Sigmoid colon (tissue), 7 donors: ENCODE results near the gene SORCS2. TPM values are rescaled to one million over a fixed set of nuclear protein-coding genes. Genes with fewer than 3 reads are reported as not detected.

Experiments
- DNase-seq: peaks from one replicate; pipeline ENCODE4 v3.0.0-alpha.2; 2019
- H3K27ac ChIP-seq, 4 donors: fragments of 200-600 bp; sonication (generic); one replicate each; pipeline ENCODE4 v1.5.1; 2016 to 2019; ENCODE audit warnings: mild to moderate bottlenecking in 1 of 4
- H3K27me3 ChIP-seq, 3 donors: fragments of 200-600 bp; sonication (generic); one replicate each; pipeline ENCODE4 v1.5.1; 2019; ENCODE audit warnings: mild to moderate bottlenecking in 1 of 3
- H3K36me3 ChIP-seq, 4 donors: fragments of 200-600 bp; sonication (generic); one replicate each; pipeline ENCODE4 v1.5.1; 2016 to 2019
- H3K4me1 ChIP-seq, 4 donors: fragments of 200-600 bp; sonication (generic); one replicate each; pipeline ENCODE4 v1.5.1; 2017 to 2019
- H3K4me3 ChIP-seq, 4 donors: fragments of 200-600 bp; sonication (generic); one replicate each; pipeline ENCODE4 v1.5.1; 2017 to 2019; ENCODE audit warnings: mild to moderate bottlenecking in 2 of 4, moderate library complexity in 1 of 4
- H3K9me3 ChIP-seq, 4 donors: fragments of 200-600 bp in 3 of 4; sonication (generic) in 3 of 4; one replicate each; pipeline versions ENCODE4 v1.5.1 to v1.6.1; 2013 to 2019
- EP300 ChIP-seq, 4 donors: sonication (generic); formaldehyde crosslinking; IDR thresholded peaks; one replicate each; pipeline ENCODE4 v1.6.1; 2017; ENCODE audit warnings: antibody characterized with exemption in 4 of 4
- POLR2A ChIP-seq, 2 donors: fragments of 450-650 bp; IDR thresholded peaks; one replicate each; pipeline ENCODE4 v1.6.1; 2016; ENCODE audit warnings: antibody characterized with exemption in 2 of 2, mild to moderate bottlenecking in 2 of 2, moderate library complexity in 2 of 2
- POLR2AphosphoS5 ChIP-seq, 4 donors: sonication (generic); formaldehyde crosslinking; IDR thresholded peaks; one replicate each; pipeline ENCODE4 v1.6.1; 2017; ENCODE audit warnings: antibody characterized with exemption in 4 of 4
- WGBS, 2 donors: extraction: QIAGEN DNeasy Blood & Tissue Kit; methylation state at CpG; one replicate each; pipeline ENCODE4 v1.1.7; 2013; 5-methylcytosine and 5-hydroxymethylcytosine counted together
- intact Hi-C: fragments of 100-400 bp; cut with DNase I; formaldehyde crosslinking; loops from one replicate; pipeline ENCODE4 v1.15.1; 2023
- polyA plus RNA-seq, 3 donors: library from polyadenylated mRNA; stranded (reverse); fragments of 200-250 nt; gene quantifications; one replicate each; pipeline ENCODE4 v1.2.3, GENCODE V29; 2013
- total RNA-seq, 4 donors: library from RNA; depleted of rRNA; stranded (reverse); fragments of >200 nt; gene quantifications; one replicate each; pipeline ENCODE4 v1.1.0, GENCODE V29; 2016
- TF ChIP-seq, protein P1 (sequence below), 4 experiments: fragments of 450-650 bp in 3 of 4; fragments of 200-600 bp in 1 of 4; IDR thresholded peaks; one replicate each; pipeline ENCODE4 v1.5.1; 2016 to 2019; ENCODE audit warnings: antibody characterized with exemption in 4 of 4, mild to moderate bottlenecking in 3 of 4, moderate library complexity in 2 of 4
- donor health status: healthy with polysubstance abuse.
- donor health status: Bipolar disorder and iron deficiency.
- donor health status: healthy.

SORCS2 gene
- total and polyA plus RNA-seq, 7 donors = 1.8 to 6.4 (median 3.9) TPM; not detected in 2

DNA sequence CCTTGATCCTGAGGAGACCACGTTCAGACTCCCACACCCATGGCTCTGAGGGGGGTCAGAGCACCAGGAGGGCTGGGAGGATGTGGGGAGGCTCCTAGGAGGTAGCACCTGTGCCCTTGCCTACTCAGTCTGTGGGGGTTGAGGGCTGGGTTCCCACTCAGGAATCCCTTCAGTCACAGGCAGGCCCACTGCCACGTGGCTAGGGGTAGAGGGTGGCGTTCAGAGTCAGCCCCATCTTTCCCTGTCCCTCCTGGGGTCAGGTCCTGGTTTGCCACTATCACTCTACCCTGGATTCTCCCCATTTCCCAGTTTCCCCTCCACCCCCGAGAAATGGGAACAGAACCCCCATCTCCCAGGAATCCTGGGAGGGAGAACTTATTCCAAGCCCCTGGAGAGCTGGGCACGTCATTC is 131.1 kb downstream of the SORCS2 start:
- H3K9me3 ChIP-seq = peaks cover 0 to 11% (median 3%) of the 10 kb centered on the region in 4 donors
- intact Hi-C loops = no loop called here
- peaks cover 0 to 14% (median under 1%) of the 10 kb centered on the region in 4 donors for H3K4me1 ChIP-seq
- 53 to 77% methylated on average over 5 of the region's 5 CpGs for WGBS, 2 donors
- H3K4me3 ChIP-seq = no peak overlapping the region
- no peak overlapping the region for H3K27ac ChIP-seq
- TF ChIP-seq POLR2A (IDR thresholded peaks at IDR 0.05) = no peak
- no peaks in the 10 kb centered on the region for H3K27me3 ChIP-seq
- no peaks in the 10 kb centered on the region for H3K36me3 ChIP-seq
- no peak for DNase-seq

DNA sequence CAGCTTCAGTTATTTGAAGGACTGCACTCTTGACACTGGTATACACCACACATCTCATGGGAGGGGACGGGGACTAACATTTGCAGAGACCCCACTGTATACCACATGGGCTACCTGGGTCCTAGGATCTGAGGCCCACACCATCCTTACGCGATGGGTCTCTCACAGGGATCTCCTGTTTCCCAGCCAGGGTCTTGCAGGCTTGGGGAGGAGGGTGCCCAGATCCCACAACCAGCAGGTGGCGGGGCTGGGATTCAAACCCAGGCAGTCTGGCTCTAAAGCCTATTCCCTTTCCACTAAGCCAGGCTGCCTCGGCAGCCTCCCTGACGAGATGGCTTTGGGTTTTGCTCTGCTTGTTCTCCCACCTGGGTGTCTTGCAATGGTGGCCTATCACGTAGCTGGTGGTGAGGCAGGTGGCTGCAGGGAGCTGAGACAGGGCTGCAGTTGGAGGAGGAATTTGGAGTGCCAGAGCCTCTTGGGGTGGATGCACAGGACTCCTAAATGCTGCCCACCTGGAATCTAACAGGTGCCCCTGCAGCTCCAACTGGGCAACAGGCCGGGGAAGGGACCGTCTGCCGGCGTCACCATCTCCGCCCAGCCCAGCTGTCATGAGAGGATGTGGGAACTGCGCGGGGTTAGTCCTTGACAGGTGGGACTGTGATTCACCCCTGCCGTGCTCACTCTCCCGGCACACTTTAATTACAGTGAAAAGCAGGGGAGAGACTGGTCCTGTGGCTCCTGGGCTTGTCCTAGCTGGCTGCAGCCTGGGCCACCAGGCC is 131.7 kb downstream of the SORCS2 start:
- no peak for DNase-seq
- TF ChIP-seq POLR2A (IDR thresholded peaks at IDR 0.05) (no peak), POLR2AphosphoS5 (IDR thresholded peaks at IDR 0.05) (no peak), EP300 (IDR thresholded peaks at IDR 0.05) (no peak)
- TF ChIP-seq, protein P1, sequence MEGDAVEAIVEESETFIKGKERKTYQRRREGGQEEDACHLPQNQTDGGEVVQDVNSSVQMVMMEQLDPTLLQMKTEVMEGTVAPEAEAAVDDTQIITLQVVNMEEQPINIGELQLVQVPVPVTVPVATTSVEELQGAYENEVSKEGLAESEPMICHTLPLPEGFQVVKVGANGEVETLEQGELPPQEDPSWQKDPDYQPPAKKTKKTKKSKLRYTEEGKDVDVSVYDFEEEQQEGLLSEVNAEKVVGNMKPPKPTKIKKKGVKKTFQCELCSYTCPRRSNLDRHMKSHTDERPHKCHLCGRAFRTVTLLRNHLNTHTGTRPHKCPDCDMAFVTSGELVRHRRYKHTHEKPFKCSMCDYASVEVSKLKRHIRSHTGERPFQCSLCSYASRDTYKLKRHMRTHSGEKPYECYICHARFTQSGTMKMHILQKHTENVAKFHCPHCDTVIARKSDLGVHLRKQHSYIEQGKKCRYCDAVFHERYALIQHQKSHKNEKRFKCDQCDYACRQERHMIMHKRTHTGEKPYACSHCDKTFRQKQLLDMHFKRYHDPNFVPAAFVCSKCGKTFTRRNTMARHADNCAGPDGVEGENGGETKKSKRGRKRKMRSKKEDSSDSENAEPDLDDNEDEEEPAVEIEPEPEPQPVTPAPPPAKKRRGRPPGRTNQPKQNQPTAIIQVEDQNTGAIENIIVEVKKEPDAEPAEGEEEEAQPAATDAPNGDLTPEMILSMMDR (IDR thresholded peaks at IDR 0.05) = no peak
- intact Hi-C loops = no loop called here

DNA sequence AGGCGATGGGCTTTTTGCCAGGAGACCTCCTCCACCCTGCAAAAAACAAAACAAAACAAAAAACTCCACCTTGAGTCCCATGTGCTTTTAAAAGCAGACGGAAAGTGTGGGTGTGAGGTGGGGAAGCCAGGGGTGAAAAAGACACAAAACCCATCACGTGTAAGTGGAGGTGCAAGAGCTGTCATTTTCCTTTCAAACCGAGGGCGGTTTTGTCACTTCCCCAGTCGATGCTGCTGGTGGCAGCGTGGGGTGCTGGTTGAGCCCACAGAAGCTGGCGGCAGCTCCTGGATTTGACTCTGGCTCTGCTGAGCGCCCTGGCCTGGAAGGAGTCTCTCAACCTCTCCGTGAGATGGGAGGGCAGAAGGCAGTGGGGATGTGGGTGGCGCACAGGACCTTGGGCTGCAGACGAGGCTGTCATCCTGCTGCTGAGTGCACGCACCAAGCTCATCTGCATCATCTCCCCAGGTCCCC is 132.3 kb downstream of the SORCS2 start:
- Histone ChIP-seq H3K27ac (no peak overlapping the region), H3K27me3 (no peaks in the 10 kb centered on the region), H3K36me3 (no peaks in the 10 kb centered on the region), H3K4me3 (no peak overlapping the region), H3K9me3 (peaks cover 0 to 2% (median 0%) of the 10 kb centered on the region in 4 donors), H3K4me1 (peaks cover 0 to 25% (median 6%) of the 10 kb centered on the region in 4 donors)
- 57 to 62% methylated on average over 13 of the region's 13 CpGs for WGBS, 2 donors
- DNase-seq = no peak
- intact Hi-C loops = no loop called here
- TF ChIP-seq, protein P1 (IDR thresholded peaks at IDR 0.05) = no peak
- no peak for TF ChIP-seq POLR2AphosphoS5 (IDR thresholded peaks at IDR 0.05)
- no peak for TF ChIP-seq POLR2A (IDR thresholded peaks at IDR 0.05)
- TF ChIP-seq EP300 (IDR thresholded peaks at IDR 0.05) = no peak

More for the DNA sequence above, 131.7 kb downstream of the SORCS2 start:
- Histone ChIP-seq H3K4me3 (no peak overlapping the region), H3K9me3 (peaks cover 0 to 8% (median 2%) of the 10 kb centered on the region in 4 donors), H3K4me1 (peaks cover 0 to 20% (median 3%) of the 10 kb centered on the region in 4 donors), H3K27me3 (no peaks in the 10 kb centered on the region), H3K36me3 (no peaks in the 10 kb centered on the region), H3K27ac (no peak overlapping the region)
- WGBS, 2 donors = 66 to 78% methylated on average over 16 of the region's 16 CpGs

DNA sequence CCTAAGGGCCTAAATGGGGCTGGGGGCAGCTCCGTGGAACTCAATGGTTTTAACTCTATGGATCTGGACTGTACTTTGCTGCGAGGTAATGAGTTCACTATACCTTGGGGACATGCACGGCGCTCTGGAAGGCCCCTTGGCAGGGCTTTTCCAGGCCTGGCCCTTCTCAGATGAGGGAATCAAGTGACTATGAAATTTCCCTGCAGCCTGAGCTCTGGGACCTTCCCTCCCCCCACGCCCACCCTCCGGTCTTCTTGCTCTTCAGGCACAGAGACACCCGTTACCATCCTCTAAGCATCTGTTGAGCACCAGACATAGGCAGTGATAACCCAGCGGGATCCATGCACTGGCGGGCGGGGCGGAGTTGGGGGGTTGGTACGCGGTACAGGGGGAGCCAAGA is 133.2 kb downstream of the SORCS2 start:
- Histone ChIP-seq H3K27ac (no peak overlapping the region), H3K36me3 (no peaks in the 10 kb centered on the region), H3K27me3 (no peaks in the 10 kb centered on the region), H3K4me1 (peaks cover 0 to 25% (median 6%) of the 10 kb centered on the region in 4 donors), H3K9me3 (no peaks in the 10 kb centered on the region), H3K4me3 (no peak overlapping the region)
- no peak for TF ChIP-seq POLR2AphosphoS5 (IDR thresholded peaks at IDR 0.05)
- TF ChIP-seq POLR2A (IDR thresholded peaks at IDR 0.05) = no peak
- TF ChIP-seq, protein P1 (IDR thresholded peaks at IDR 0.05) = no peak
- TF ChIP-seq EP300 (IDR thresholded peaks at IDR 0.05) = no peak
- intact Hi-C loops = no loop called here
- WGBS, 2 donors = 74 to 81% methylated on average over 13 of the region's 13 CpGs
- DNase-seq = no peak

DNA sequence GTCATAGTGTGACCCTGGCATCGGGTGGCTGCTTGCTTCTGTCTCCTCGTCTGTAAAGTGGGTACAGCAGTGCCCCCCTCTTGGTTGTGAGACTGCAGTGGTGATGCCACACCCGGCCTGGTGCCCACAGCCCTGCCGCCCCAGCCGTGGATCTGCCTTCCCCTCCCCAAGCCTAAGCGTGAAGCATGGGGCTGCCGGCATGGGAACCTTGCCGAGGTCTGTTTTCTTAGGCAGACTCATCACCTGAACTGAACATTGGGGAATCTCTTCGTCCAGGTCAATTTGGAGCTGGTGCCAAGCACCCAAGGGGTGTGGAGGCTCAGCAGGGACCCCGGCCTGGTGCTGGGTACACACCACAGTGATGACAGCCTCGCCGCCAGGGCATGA is 134.0 kb downstream of the SORCS2 start:
- Histone ChIP-seq H3K9me3 (no peaks in the 10 kb centered on the region), H3K4me1 (peaks cover 0 to 25% (median 6%) of the 10 kb centered on the region in 4 donors), H3K36me3 (no peaks in the 10 kb centered on the region), H3K4me3 (no peak overlapping the region), H3K27ac (no peak overlapping the region), H3K27me3 (no peaks in the 10 kb centered on the region)
- no peak for TF ChIP-seq POLR2AphosphoS5 (IDR thresholded peaks at IDR 0.05)
- intact Hi-C loops = no loop called here
- 68 to 82% methylated on average over 12 of the region's 12 CpGs for WGBS, 2 donors
- DNase-seq = no peak
